Ovary (tissue), 3 donors: ENCODE measurements around the gene SLAMF7.
"Not testable (repeated sequence)": the region's sequence is repeated elsewhere in the genome, so short reads cannot be mapped to it uniquely, and the experiment has no call there.

Source experiments
- CTCF ChIP-seq, 3 donors: fragments of 450-650 bp in 2 of 3; fragments of 200-600 bp in 1 of 3; IDR thresholded peaks; one replicate each; pipeline versions ENCODE4 v1.5.1 to v1.8.0; 2016 to 2022; ENCODE audit warnings: antibody characterized with exemption in 3 of 3, mild to moderate bottlenecking in 1 of 3
- EP300 ChIP-seq: sonication (generic); formaldehyde crosslinking; IDR thresholded peaks from one replicate; pipeline ENCODE4 v1.6.1; 2017; ENCODE audit warnings: antibody characterized with exemption
- POLR2A ChIP-seq: fragments of 450-650 bp; IDR thresholded peaks from one replicate; pipeline ENCODE4 v1.6.1; 2017; ENCODE audit warnings: antibody characterized with exemption, mild to moderate bottlenecking, moderate library complexity
- donor health status: DM: no; HTN: no; CAD: no.

GRCh38 chr1:160714034-160714648 lies 24.9 kb upstream of the SLAMF7 start:
- TF ChIP-seq CTCF (IDR thresholded peaks at IDR 0.05); POLR2A; EP300: not testable (repeated sequence)
